Measurements from ENCODE around the gene CNTNAP1.

DNA sequence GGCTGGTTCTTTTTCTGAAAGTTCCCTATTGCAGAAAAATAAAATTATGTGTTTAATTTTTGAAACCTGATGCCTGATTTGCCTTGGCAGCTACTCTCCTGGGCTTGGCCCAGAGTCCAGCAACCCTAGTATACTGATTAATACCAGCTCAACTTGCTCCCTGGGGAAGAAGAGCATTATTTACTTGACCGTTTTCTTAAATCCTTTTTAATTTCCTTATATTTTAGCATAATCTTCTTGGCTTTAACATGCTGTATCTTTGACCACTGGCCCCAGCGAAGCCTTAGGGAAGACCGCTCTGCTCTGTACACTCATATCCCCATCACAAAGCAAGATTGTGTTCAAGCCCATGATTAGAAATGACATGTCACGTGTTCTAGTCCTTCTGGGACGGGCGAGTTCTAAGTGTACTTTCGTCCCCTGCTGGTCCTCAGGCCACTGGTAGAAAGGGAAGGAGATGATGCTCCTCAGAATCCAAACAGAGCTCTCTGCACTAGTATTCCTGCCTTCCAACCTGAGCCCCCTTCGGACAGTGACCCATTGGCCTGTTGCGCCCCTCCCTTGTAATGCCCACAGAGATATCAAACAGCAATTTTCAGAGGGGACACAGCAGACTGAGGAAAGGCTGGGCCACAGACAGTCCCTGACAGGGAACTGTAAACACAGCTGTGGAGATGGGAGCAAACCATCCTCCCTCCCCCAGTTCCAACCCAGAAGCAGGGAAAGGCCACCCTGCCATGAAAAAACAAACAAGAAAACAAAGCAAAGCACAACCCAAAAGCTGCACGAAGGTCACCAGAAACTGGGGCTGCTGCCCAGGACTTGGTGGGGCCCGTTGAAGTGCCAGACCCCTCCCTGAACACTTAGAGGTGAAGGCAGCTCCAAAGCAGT, 66.8 kb downstream of the CNTNAP1 start:
- TF ChIP-seq CTCF (IDR thresholded peaks at IDR 0.05; ENCODE audit: low read depth, low read length) (no peak), POLR2A (IDR thresholded peaks at IDR 0.05; ENCODE audit: extremely low read depth, insufficient read length) (no peak)

Measured in NB4 (cell line).